RWPE2 (cell line): ENCODE data around the gene ARID4A.
"Not testable (repeated sequence)": the region's sequence is repeated elsewhere in the genome, so short reads cannot be mapped to it uniquely, and the experiment has no call there.

Experiments used
- ATAC-seq: fragments of 200-7000 bp; cut with Tn5 transposase; 3 replicates; pipeline ENCODE4 v1.9.1; 2021; ENCODE audit warnings: low read depth
- DNase-seq: peaks from one replicate; pipeline ENCODE4 v3.0.0-alpha.2; 2020; ENCODE audit warnings: low spot score
- H3K27ac ChIP-seq: fragments of 450-650 bp; 2 replicates; pipeline ENCODE4 v1.5.1; 2017; ENCODE audit warnings: mild to moderate bottlenecking; ENCODE audit not compliant: poor library complexity, severe bottlenecking
- H3K27me3 ChIP-seq: fragments of 250-450 bp; sonication (Bioruptor Pico); 2 replicates; pipeline ENCODE4 v1.5.1; 2021; ENCODE audit warnings: mild to moderate bottlenecking, moderate library complexity; ENCODE audit not compliant: insufficient read depth, poor library complexity, severe bottlenecking
- H3K36me3 ChIP-seq: fragments of 250-450 bp; sonication (Bioruptor Pico); 2 replicates; pipeline ENCODE4 v1.5.1; 2020; ENCODE audit warnings: low read depth, mild to moderate bottlenecking, moderate library complexity
- H3K4me1 ChIP-seq: fragments of 250-450 bp; sonication (Bioruptor Pico); 2 replicates; pipeline ENCODE4 v1.5.1; 2021; ENCODE audit warnings: mild to moderate bottlenecking, moderate library complexity; ENCODE audit not compliant: insufficient read depth, poor library complexity, severe bottlenecking
- H3K4me3 ChIP-seq: fragments of 250-450 bp; sonication (Bioruptor Pico); 2 replicates; pipeline ENCODE4 v1.5.1; 2021; ENCODE audit warnings: mild to moderate bottlenecking, moderate library complexity; ENCODE audit not compliant: severe bottlenecking
- H3K9me3 ChIP-seq: fragments of 250-450 bp; sonication (Bioruptor Pico); 2 replicates; pipeline ENCODE4 v1.5.1; 2021; ENCODE audit warnings: mild to moderate bottlenecking, moderate library complexity; ENCODE audit not compliant: severe bottlenecking
- TF ChIP-seq, protein P1 (sequence below): fragments of 450-650 bp; IDR thresholded peaks from one replicate; pipeline ENCODE4 v1.5.1; 2017; ENCODE audit warnings: mild to moderate bottlenecking, moderate library complexity; ENCODE audit not compliant: poor library complexity, severe bottlenecking

Gene ARID4A

DNA sequence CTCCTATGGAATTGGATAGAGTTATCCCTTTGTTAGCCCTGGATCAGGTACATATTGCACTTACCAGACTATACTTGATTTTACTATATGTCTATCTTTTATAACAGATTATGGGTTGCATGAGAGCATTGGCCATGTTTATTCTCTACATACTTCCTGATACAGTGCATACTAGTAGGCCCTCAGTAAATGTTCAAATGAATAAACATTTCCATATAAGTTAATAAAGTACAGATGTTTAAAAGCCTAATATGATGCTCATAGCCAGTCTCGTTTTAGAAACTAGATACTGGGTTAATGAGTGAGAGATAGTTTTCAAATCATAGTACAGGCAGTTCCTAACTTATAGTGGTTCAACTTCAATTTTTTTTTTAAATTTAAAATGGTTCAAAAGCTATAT lies 57.9 kb downstream of the ARID4A start:
- ATAC-seq (no peak), DNase-seq (no peak)
- peaks cover 68% of the 10 kb centered on the region for H3K36me3 ChIP-seq
- no peak overlapping the region for H3K4me3 ChIP-seq
- H3K4me1 ChIP-seq = peaks cover 5% of the 10 kb centered on the region
- H3K27ac ChIP-seq = no peak overlapping the region
- no peaks in the 10 kb centered on the region for H3K9me3 ChIP-seq
- H3K27me3 ChIP-seq = no peaks in the 10 kb centered on the region
- TF ChIP-seq, protein P1, sequence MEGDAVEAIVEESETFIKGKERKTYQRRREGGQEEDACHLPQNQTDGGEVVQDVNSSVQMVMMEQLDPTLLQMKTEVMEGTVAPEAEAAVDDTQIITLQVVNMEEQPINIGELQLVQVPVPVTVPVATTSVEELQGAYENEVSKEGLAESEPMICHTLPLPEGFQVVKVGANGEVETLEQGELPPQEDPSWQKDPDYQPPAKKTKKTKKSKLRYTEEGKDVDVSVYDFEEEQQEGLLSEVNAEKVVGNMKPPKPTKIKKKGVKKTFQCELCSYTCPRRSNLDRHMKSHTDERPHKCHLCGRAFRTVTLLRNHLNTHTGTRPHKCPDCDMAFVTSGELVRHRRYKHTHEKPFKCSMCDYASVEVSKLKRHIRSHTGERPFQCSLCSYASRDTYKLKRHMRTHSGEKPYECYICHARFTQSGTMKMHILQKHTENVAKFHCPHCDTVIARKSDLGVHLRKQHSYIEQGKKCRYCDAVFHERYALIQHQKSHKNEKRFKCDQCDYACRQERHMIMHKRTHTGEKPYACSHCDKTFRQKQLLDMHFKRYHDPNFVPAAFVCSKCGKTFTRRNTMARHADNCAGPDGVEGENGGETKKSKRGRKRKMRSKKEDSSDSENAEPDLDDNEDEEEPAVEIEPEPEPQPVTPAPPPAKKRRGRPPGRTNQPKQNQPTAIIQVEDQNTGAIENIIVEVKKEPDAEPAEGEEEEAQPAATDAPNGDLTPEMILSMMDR = no peak

DNA sequence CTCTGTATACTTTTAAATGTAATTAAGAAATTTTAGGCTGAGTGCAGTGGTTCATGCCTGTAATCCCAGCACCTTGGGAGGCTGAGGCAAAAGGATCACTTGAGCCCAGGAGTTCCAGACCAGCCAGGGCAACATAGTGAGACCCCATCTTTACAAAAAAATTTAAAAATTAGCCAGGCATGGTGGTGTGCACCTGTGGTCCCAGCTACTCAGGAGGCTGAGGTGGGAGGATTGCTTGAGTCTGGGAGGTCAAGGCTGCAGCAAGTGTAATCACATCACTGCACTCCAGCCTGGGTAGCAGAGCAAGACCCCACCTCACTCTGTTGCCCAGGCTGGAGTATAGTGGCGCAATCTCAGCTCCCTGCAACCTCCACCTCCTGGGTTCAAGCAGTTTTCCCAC lies 63.9 kb downstream of the ARID4A start:
- H3K27me3 ChIP-seq, ATAC-seq, DNase-seq, H3K9me3 ChIP-seq, H3K4me3 ChIP-seq, H3K27ac ChIP-seq, H3K4me1 ChIP-seq: not testable (repeated sequence)
- peaks cover 75% of the 10 kb centered on the region for H3K36me3 ChIP-seq

DNA sequence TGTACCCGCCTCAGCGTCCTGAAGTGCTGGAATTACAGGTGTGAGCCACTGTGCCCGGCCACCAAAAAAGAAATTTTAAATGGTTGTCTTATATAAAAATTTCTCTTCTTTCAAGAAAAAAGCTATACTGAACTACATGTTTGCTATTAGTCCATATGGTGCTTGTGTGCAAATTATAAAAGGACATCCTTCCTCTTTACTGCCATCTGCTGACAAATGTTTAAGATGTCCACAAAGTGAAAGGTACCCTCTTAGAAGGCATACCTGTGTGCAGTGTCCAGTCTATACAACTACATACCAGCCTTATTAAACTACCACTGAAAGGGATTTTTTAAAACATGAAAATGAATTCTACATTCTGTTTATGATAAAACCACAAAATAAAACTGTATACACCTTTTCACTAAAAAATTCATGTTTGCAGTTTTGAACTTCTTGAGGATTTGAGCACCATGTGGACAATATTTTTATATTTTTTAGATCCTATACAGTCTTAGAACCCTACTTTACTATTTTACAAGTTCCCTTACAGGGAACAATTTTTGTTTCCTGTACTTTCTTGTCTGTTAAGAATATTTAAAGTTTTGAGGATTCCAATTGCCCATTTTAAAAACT lies 64.5 kb downstream of the ARID4A start:
- ATAC-seq (peak; percentile 91), DNase-seq (no peak)
- peaks cover 80% of the 10 kb centered on the region for H3K36me3 ChIP-seq

GRCh38 chr14:58364316-58364715 lies 66.0 kb downstream of the ARID4A start:
- H3K4me3 ChIP-seq = no peak overlapping the region
- no peaks in the 10 kb centered on the region for H3K9me3 ChIP-seq
- ATAC-seq = no peak
- H3K4me1 ChIP-seq = no peaks in the 10 kb centered on the region
- no peak overlapping the region for H3K27ac ChIP-seq
- peaks cover 82% of the 10 kb centered on the region for H3K36me3 ChIP-seq
- TF ChIP-seq, protein P1 = no peak
- no peaks in the 10 kb centered on the region for H3K27me3 ChIP-seq
- DNase-seq = no peak

More for the DNA sequence above, 64.5 kb downstream of the ARID4A start:
- TF ChIP-seq, protein P1 = peak; percentile 74
- Histone ChIP-seq H3K4me1 (no peaks in the 10 kb centered on the region), H3K4me3 (no peak overlapping the region), H3K9me3 (no peaks in the 10 kb centered on the region), H3K27me3 (no peaks in the 10 kb centered on the region), H3K27ac (no peak overlapping the region)

- peaks cover 72% of the 10 kb centered on the region for H3K36me3 ChIP-seq
- H3K27me3 ChIP-seq = no peaks in the 10 kb centered on the region
- no peak overlapping the region for H3K4me3 ChIP-seq
- DNase-seq (no peak), ATAC-seq (no peak)
- no peak overlapping the region for H3K27ac ChIP-seq
- no peaks in the 10 kb centered on the region for H3K9me3 ChIP-seq
- H3K4me1 ChIP-seq = no peaks in the 10 kb centered on the region
- TF ChIP-seq, protein P1 = no peak
Observed at GRCh38 chr14:58367296-58367695, 68.9 kb downstream of the ARID4A start.
